ENCODE measurements around the gene NFX1. TPM values are rescaled to one million over a fixed set of nuclear protein-coding genes. Genes with fewer than 3 reads are reported as not detected.

NFX1 gene
- 41.0 TPM for polyA plus RNA-seq (ENCODE audit: insufficient read length)
- long read RNA-seq, donor 1, result 0 reads
- long read RNA-seq, donor 2, partial matches to known transcripts, result 0 of 1 reads
- long read RNA-seq, donor 2, other reads (novel, unspliced or antisense), result 0 of 1 reads
- long read RNA-seq, donor 3, full-length matches to known transcripts, result 1 of 1 reads
- long read RNA-seq, donor 3, partial matches to known transcripts, result 0 of 1 reads
- long read RNA-seq, donor 3, other reads (novel, unspliced or antisense), result 0 of 1 reads
- long read RNA-seq, donor 4, result 0 reads
- long read RNA-seq, donor 5, full-length matches to known transcripts, result 2 of 11 reads
- long read RNA-seq, donor 5, partial matches to known transcripts, result 9 of 11 reads
- long read RNA-seq, donor 5, other reads (novel, unspliced or antisense), result 0 of 11 reads
- long read RNA-seq, donor 6, full-length matches to known transcripts, result 2 of 2 reads
- long read RNA-seq, donor 6, partial matches to known transcripts, result 0 of 2 reads
- long read RNA-seq, donor 6, other reads (novel, unspliced or antisense), result 0 of 2 reads
- long read RNA-seq, donor 7, partial matches to known transcripts, result 0 of 2 reads
- long read RNA-seq, donor 7, other reads (novel, unspliced or antisense), result 0 of 2 reads
- long read RNA-seq, donor 8, full-length matches to known transcripts, result 2 of 2 reads
- long read RNA-seq, donor 8, partial matches to known transcripts, result 0 of 2 reads
- long read RNA-seq, donor 8, other reads (novel, unspliced or antisense), result 0 of 2 reads

DNA sequence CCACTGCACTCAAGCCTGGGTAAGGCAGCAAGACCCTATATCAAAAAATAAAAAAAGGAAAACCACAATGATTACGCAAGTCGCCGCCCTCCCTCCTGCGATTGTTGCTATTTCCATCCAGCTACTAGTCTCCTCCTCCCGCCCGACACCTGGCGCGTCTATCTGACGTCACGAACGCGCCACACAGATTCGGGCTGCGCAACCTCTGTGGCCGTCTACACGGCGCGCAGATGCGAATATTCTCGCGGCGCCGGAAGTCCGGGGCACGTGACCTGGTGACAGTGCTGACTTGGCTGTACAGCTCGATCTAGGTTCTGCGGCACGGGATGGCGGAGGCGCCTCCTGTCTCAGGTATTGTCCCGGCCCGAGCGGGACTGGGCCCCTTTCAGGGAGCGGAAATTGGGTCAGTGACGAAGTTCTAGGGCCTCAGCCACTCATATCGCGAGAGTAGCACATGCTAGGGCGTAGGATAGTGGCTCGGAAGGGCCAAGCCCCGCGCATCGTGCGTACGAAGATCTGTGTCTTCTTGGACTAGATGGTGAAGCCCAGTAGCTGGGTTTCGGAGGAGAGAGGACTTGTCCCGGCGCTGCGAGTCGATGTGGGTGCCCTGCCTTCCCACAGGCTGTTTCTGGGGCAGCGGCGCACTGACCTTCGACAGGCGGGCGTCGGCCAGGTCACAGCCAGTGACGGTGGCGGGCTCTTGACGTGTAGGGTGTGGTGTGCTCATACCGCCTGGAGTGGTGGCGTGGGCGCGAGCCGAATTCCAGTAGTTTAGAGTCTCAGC lies at the start of gene NFX1:
NFX1 (plus strand) TSS at position 270 of the 784 bp plus-strand sequence; CDS start at position 327, 57 bp downstream.
- DNase-seq, result peak; percentile 98

DNA sequence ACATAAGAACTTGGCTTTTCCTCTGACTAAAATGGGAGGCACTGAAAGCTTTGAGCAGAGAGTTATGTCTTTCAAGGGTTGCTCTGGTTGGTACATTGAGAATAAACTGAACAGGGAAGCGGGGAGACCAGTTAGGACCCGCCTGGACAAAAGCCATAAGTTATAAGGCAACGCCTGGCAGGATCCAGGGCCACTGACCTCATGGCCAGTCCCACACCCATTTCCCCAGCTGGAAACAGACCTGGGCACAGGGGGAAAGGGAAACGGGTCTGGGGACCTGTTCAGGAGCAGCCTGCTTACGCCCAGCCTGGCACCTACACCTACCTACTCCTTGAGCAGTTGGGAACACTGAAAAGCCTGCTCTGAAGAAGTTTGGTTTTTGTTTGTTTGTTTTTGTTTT lies 49.0 kb upstream of the NFX1 start:
- DNase-seq, result no peak

DNA sequence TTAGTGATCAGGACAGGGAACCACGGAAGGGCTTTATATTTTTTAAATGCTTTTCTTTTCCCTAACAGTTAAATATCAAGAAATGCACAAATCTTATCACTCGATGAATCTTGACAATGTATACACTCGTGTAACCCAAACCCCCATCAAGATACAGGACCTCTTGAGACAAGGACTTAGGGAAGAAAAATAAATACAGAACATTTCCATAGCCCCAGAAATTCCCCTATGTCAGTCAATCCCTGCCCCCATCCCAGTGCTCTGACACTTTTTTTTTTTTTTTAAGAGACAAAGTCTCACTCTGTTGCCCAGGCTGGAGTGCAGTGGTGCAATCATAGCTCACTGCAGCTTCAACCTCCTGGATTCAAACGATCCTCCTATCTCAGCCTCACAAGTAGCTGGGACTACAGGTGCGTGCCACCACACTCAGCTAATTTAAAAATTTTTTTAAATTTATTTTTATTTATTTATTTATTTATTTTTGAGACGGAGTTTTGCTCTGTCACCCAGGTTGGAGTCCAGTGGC lies 47.6 kb upstream of the NFX1 start:
- DNase-seq, result no peak

DNA sequence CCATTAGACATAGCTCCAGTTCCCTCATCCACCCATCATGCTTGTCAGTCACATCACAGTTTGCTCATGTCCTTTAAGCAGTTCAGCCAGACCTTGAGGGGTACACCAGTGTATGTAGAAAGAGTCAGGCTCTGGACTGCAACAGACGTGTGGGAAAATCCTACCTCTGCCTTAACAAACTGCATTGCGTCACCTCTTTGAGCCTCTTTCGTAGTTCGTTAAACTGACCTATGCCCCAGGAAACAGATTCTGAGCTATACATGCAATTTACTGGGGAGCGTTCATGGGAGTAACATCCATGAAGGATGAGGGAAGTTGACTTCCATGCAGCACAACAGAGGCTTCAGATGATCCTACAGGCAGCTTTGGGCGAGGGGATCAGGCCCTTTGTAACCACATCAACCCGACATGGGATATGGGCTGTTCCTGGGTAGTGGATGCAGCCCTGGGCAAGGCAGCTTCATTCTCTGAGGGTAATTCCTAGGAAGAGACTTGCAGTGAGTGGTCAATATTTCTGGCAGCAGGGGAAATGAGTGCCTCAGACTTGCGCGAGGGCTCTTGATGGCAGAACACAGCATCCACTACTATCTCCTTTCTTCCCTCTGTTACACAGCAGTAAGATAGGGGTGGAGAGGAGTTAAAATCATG lies 46.1 kb upstream of the NFX1 start:
- DNase-seq, result no peak

DNA sequence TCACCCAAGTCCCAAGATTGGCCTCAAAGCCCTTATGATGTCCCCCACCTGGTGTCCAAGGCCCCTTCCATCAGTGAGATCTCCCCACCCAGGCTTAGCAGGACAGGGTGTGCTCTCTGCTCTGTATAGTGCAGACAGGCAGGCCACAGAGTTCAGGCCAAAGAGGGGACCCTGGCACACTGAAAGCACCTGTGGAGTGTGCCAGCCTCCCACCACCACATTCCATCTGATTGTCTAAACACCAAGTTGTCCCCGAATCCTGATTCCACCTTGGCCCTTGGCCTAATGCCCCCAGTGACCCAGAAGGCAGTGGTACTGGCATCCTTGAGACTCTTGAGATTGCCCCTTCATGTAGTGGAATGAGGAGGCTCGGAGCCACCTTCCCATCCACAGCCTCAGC lies 45.0 kb upstream of the NFX1 start:
- DNase-seq, result no peak

DNA sequence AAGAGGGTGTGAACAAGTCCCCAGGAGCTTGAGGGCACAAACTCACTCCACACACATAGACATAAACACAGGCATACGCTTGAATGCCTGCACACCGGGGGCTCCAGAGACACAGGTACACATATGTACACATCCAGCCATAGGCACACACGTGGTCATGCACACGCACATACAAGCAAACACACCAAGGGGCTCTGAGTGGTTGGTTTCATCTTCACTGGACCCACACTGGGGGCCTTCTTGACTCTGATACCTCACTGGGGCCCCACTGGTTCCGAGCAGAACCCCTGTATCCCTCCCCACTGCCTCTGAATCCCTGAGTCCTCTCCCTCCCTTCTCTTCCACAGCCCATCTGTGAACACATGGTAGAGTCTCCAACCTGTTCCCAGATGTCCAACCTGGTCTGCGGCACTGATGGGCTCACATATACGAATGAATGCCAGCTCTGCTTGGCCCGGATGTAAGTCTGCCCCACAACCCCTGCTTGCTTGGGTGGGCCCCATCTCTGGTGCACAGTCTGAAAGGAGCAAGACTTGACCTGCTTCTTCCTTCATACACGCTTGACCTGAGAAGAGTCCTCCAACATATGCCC lies 44.0 kb upstream of the NFX1 start:
- no peak for DNase-seq

DNA sequence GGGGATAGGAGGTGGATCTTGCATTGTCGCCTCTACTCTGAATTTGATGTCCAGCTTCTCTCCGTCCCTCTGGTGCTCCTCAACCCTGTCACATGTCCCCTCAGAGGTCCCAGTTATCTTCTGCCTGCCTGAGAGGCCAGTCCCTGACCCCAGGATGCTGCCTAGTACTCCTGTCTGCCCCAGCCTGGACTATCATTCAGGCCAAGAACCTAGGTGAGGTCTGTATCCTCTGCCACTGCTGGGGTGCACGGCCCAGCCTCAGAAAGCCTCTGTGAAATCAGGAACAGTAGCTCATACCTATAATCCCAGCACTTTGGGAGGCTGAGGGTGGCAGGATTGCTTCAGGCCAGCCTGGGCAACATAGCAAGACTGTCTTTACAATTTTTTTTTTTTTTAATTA lies 41.7 kb upstream of the NFX1 start:
- DNase-seq, result no peak

DNA sequence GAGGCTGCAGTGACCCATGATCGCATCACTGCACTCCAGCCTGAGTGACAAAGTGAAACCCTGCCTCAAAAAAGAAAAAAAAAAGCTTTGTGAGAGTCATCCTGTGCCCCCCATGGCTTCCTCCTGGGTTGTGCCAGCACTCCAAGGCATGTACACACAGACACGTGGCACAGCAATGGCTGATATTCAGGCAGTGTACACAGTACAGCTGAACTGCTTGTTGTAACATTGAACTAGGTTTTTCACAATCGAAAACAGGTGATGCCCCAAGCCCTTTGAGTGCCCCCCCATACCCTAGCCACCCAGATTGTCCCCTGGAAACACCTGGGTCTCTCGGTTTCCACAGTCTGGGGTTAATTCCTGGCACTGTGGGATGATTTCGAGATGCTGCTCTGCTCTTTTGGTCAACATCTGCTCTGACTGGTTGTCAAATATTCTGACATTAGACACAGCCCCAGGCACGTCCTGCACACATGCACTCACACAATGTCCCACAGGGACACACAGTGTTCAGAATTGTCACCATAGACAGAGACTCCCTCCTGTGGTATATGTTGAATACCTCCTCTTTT lies 41.1 kb upstream of the NFX1 start:
- no peak for DNase-seq

DNA sequence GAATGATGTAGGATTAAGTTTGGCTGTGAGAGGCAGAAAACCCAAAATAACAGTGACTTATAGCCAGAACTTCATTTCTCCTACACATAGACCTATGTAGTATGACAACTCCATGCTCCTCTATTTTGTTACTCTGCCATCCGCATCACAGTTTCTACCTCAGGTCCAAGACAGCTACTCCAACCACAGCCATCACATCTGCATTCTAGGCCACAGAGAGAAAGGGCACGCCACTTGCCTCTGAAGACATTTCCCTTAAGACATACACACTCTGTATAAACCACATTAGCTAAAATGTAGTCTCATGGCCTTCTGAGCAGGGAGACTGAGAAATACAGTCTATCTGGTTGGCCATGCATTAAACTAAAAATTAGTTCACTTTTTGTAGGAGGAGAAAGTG lies 40.3 kb upstream of the NFX1 start:
- DNase-seq, result no peak

DNA sequence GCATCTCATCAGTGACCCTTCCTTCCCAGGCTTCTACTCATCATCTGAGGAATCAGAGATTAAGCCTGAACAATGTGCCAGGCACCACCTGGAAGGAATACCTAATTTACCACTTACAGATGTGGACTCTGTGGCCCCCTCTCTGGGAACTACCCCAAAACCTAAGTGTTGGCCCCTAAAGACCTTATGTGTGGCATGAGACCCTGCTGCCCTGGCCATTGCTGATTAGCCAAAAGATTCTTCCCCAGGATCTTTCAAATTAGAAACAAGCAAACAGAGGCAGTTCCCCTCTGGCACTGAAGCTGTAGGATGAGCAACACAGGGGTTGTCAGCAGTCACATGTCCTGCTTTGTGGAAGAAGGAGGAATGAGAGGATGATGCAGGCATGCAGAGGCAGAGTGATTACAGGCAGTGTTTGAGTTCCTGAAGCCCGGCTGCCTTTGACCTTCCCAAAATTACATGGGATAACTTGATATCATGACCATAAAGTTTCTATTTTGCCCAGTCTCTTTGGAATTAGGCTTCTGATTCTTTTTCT lies 39.8 kb upstream of the NFX1 start:
- DNase-seq, result no peak

DNA sequence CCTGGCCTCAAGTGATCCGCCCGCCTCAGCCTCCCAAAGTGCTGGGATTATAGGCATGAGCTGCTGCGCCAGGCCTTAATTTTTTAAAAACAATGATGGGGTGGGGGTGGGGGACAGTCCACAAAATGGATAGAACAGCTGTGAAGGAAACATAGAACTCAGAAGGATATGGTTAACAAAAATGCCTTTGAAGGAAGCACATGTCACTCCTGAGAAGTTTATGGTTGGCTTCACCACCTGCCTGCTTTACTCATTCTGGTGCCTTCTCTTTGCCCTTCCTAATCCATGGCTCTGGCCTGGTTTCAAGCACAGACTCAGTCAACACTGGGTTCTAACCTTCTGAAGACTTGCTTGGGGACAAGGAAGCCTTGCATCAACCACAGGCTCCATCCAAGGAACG lies 36.1 kb upstream of the NFX1 start:
- DNase-seq, result no peak

DNA sequence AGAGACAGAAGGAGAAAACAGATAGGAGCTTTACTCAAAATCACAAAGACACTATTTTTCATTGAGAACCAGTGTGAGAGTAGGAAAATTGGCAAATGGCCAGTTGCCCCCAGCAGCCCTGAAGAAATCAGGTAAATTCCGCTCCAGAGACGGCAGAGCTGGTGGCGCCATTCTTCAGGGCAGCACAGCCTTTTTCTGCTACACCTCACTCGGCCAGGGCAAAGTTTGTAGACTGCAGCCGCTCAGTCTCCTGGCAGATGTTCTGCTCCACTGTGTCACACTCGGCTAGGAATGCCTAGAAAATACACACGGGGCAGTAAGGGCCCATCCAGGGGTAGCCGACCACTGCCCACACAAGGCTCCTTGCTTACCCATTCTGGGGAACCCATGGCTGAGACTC lies 35.3 kb upstream of the NFX1 start:
- no peak for DNase-seq

DNA sequence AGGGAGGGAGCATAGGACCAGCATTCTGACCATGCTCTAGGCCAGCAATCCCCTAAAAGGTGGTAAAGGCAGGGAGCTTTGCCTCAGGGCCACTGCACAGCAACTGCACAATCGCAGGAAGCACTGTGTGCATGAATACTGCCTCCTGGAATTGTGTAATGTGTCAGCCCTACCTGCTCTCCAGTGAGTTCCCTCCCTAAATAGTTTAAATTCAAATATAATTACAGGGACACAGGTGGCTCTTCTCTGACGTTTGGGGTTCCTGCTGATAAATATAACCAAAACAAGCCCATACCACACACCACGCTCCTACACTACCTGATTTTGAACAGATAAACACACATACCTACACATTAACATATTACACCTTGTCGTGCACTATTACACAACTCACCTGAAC lies 34.8 kb upstream of the NFX1 start:
- no peak for DNase-seq

DNA sequence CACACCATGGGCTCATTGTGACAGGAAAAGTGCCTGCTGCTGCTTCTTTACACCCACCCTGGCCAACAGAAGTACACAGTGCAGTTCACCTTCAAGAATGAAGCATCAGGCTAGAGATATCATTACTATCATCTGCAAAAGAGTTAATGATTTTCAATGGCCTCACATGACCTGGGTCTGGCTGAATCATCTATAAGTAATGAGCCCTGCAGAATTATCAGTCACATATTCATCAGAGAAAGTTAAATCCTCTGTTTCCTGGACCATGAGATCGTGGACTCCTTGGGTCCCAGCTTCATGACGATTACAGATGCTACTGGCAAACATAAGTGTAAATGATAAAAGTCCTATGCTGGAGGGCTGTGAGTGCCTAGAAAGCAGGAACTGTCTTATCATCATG lies 34.1 kb upstream of the NFX1 start:
- no peak for DNase-seq

DNA sequence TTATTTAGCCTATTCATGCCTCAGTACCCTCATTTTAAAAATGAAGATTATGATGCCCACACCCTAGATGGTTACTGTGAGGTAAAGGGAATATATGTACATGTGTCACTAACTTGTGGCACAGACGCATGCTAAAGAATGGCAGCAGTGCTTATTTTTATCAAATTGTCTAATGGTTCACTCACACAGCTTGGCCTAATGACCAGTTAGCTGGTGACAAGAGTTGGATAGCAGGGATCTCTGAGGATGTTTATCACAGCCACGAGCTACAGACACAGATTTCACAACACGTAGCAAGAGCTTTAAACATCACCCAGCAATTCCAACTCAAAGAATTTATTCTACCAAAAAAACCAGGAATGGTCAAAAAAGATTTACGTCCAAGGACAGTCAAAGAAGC lies 33.0 kb upstream of the NFX1 start:
- no peak for DNase-seq

DNA sequence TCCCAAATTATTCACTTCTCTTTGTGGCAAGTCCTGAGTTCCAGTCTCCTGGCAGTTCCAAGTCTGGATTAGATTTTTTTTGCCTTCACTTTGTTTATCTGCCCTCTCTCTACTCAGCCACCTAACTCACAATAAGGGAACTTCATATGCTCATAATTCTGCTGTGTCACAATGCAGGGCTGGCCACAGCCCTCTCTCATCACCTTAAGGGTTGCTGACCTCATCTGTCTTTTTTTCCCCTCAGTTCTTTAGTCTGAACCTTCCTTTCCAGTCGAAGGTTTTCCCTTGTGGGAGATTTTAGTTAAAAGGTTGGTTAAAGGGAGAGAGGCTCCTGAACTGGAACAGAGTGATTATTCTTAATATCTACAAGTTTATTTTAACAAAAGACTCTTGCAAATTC lies 29.9 kb upstream of the NFX1 start:
- DNase-seq, result no peak

DNA sequence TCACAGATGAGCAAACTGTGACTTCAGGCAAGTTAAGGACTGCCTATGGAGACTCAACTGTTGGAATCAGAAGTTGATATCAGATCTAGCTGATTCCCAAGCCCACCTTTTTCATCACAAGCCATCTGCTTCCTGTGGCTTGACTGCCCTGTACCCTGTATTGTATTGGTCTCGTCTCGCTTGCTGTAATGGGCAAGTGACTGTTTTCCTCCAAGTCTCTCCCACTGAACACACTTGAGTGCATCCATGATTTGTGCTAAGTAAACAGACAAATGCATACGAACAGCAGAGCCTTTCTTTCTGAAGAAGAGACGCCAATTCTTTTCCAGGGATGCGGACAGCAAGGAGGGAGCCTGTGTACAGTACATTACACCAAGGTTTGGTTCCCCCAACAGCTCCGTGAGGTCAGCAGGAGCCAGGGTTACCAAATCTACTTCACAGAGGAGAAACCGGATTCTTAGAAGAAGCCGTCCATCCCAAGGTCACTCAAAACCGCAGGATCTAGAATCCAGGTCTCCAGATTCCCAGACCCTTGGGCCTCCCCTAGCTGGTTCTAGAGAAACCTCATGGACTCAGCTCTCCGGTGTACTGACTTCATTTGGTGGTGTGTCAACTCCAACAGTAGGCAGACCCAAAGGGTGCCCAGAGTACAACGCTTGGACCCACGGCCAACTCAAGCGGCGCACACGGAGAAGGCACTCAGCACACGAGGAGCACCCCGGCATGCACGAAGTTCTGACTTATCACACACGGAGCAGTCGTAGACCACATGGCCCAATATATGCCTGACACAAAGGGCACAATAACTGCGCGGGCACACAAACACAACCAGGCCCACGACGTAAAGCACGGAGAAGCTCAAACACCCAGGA lies 26.9 kb upstream of the NFX1 start:
- peak; percentile 21 for DNase-seq

DNA sequence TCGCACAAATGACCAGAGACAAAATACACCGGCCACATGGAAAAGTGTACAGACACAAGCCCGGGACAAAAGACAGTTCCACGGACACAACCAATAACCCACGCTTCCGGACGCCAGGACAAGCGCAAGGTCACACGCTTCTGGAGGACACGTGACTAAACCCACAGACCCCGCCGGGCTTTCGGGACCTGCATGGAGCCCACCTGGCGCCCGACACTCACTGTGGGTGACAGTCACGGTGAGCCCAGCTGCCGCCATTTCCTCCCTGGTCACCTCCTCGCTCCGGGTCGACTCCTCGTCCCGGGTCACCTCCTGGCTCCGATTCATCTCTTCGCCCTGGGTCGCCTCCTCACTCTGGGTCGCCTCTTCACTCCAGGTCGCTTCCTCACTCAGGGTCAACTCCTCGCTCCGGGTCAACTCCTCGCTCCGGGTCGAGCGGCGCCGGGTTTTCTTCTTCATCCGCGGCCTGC lies 26.3 kb upstream of the NFX1 start:
- peak; percentile 11 for DNase-seq

DNA sequence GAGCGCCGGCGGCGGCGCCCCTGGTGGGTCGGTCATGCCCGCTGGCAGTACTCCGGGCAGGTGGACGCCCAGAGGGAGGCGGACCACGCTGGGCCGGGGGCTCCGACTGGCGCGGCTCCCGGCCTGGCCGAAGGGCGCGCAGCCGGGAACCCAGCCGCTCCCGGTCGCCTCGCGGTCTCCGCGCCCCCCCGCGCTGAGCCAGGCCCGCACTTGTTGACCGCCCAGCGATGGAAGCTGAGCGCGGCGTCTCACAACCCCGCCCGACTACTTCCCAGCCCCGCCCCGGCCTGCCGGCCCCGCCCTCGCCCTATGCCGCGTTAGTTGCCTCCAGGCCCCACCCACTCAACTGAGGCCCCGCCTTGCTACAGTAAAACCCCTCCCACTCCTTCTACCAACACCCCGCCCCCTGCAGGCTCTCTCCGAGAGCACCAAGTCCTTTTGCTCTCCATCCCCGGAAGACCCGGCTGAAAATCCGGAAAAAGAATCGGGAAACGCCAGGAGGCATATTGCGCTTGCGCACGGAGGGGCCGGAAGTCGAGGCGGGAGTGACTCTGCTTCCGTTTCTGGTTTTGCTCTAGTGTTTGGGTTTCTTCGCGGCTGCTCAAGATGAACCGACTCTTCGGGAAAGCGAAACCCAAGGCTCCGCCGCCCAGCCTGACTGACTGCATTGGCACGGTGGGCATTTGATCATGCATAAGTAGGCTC lies 25.7 kb upstream of the NFX1 start, which contains the start of the genes BAG1 and CHMP5:
BAG1 (minus strand) TSS at position 236 of the 705 bp plus-strand sequence.
CHMP5 (plus strand) TSS at position 577 of the 705 bp plus-strand sequence; CDS start at position 607, 30 bp downstream.
- DNase-seq, result peak; percentile 99

All from left kidney (tissue), 8 donors.